NCI-H187 (cell line): ENCODE data around the gene OPCML.

ENCODE experiments used
- DNase-seq, 2 experiments: peaks; one replicate each; lab custom pipeline; 2025; lab: John Stamatoyannopoulos, UW

Gene OPCML

GRCh38 chr11:132653237-132653636, 879.1 kb downstream of the OPCML start:
- no peak for DNase-seq

GRCh38 chr11:132650969-132651720, 881.2 kb downstream of the OPCML start:
- DNase-seq, result no peak

GRCh38 chr11:132649277-132649676, 883.0 kb downstream of the OPCML start:
- DNase-seq, result no peak

- DNase-seq, result no peak
Measured at GRCh38 chr11:132648851-132649250, 883.5 kb downstream of the OPCML start.

GRCh38 chr11:132646890-132647289, 885.4 kb downstream of the OPCML start:
- DNase-seq, result no peak

- no peak for DNase-seq
Measured at GRCh38 chr11:132644520-132645239, 887.6 kb downstream of the OPCML start.

GRCh38 chr11:132643239-132643638, 889.1 kb downstream of the OPCML start:
- no peak for DNase-seq

GRCh38 chr11:132640952-132641351, 891.3 kb downstream of the OPCML start:
- DNase-seq, result no peak

GRCh38 chr11:132639986-132640385, 892.3 kb downstream of the OPCML start:
- no peak for DNase-seq

- DNase-seq, result no peak
Measured at GRCh38 chr11:132639403-132639802, 892.9 kb downstream of the OPCML start.

GRCh38 chr11:132638423-132638822, 893.9 kb downstream of the OPCML start:
- no peak for DNase-seq

- DNase-seq, result no peak
Measured at GRCh38 chr11:132636523-132636922, 895.8 kb downstream of the OPCML start.

- no peak for DNase-seq
Measured at GRCh38 chr11:132632641-132633124, 899.6 kb downstream of the OPCML start.

GRCh38 chr11:132631989-132632388, 900.3 kb downstream of the OPCML start:
- no peak for DNase-seq

- no peak for DNase-seq
Measured at GRCh38 chr11:132627981-132628380, 904.3 kb downstream of the OPCML start.

- no peak for DNase-seq
Measured at GRCh38 chr11:132626446-132626845, 905.9 kb downstream of the OPCML start.

GRCh38 chr11:132623511-132623910, 908.8 kb downstream of the OPCML start:
- DNase-seq, result no peak

GRCh38 chr11:132621976-132622580, 910.2 kb downstream of the OPCML start:
- DNase-seq, result no peak

- DNase-seq, result no peak
Measured at GRCh38 chr11:132620423-132620822, 911.9 kb downstream of the OPCML start.

GRCh38 chr11:132610791-132611190, 921.5 kb downstream of the OPCML start:
- DNase-seq, result no peak

GRCh38 chr11:132610216-132610615, 922.1 kb downstream of the OPCML start:
- no peak for DNase-seq

GRCh38 chr11:132607575-132607974, 924.7 kb downstream of the OPCML start:
- DNase-seq, result no peak
